ENCODE measurements around the gene PCDHGA2.
"Not testable (repeated sequence)": the region's sequence is repeated elsewhere in the genome, so short reads cannot be mapped to it uniquely, and the experiment has no call there.

PCDHGA2 gene

GRCh38 chr5:141356950-141357349, 18.4 kb downstream of the PCDHGA2 start:
- no peak overlapping the region for H3K27ac Mint-ChIP-seq
- H3K9me3 Mint-ChIP-seq: peaks cover 57% of the 10 kb centered on the region
- peaks cover 70% of the 10 kb centered on the region for H3K27me3 Mint-ChIP-seq
- intact Hi-C loops (cut with micrococcal nuclease): no loop called here
- H3K36me3 Mint-ChIP-seq (ENCODE audit: low read depth): peaks cover under 1% of the 10 kb centered on the region
- no peaks in the 10 kb centered on the region for H3K4me1 Mint-ChIP-seq (ENCODE audit: low read depth)
- no peak overlapping the region for H3K4me3 Mint-ChIP-seq

- H3K9me3 Mint-ChIP-seq: peaks cover 69% of the 10 kb centered on the region
- H3K4me1 Mint-ChIP-seq (ENCODE audit: low read depth): no peaks in the 10 kb centered on the region
- peak within 1 kb of the TSS; percentile 48 for H3K4me3 Mint-ChIP-seq
- no peak within 1 kb of the TSS for H3K27ac Mint-ChIP-seq
- intact Hi-C loops (cut with micrococcal nuclease): no loop called here
- H3K27me3 Mint-ChIP-seq: peaks cover 81% of the 10 kb centered on the region
- peaks cover 6% of the 10 kb centered on the region for H3K36me3 Mint-ChIP-seq (ENCODE audit: low read depth)
Measured at GRCh38 chr5:141359790-141360426, 21.3 kb downstream of the PCDHGA2 start, which contains the start of gene PCDHGB2. Gene PCDHGB2 (plus strand): TSS chr5:141359994. CDS start chr5:141360136, 142 bp downstream.

- H3K4me3 Mint-ChIP-seq: no peak overlapping the region
- peaks cover 81% of the 10 kb centered on the region for H3K27me3 Mint-ChIP-seq
- intact Hi-C loops (cut with micrococcal nuclease): no loop called here
- peaks cover 6% of the 10 kb centered on the region for H3K36me3 Mint-ChIP-seq (ENCODE audit: low read depth)
- no peaks in the 10 kb centered on the region for H3K4me1 Mint-ChIP-seq (ENCODE audit: low read depth)
- peaks cover 70% of the 10 kb centered on the region for H3K9me3 Mint-ChIP-seq
- H3K27ac Mint-ChIP-seq: no peak overlapping the region
Measured at GRCh38 chr5:141360685-141361084, 22.1 kb downstream of the PCDHGA2 start.

GRCh38 chr5:141362719-141363118, 24.2 kb downstream of the PCDHGA2 start:
- no peak overlapping the region for H3K4me3 Mint-ChIP-seq
- intact Hi-C loops (cut with micrococcal nuclease): no loop called here
- peaks cover 6% of the 10 kb centered on the region for H3K36me3 Mint-ChIP-seq (ENCODE audit: low read depth)
- no peaks in the 10 kb centered on the region for H3K4me1 Mint-ChIP-seq (ENCODE audit: low read depth)
- peaks cover 67% of the 10 kb centered on the region for H3K9me3 Mint-ChIP-seq
- no peak overlapping the region for H3K27ac Mint-ChIP-seq
- H3K27me3 Mint-ChIP-seq: peaks cover 79% of the 10 kb centered on the region

GRCh38 chr5:141363952-141364660, 25.5 kb downstream of the PCDHGA2 start, which contains the start of gene PCDHGA5:
Gene PCDHGA5 (plus strand): TSS chr5:141364162. CDS start chr5:141364331, 169 bp downstream.
- no peak within 1 kb of the TSS for H3K4me3 Mint-ChIP-seq
- no peak within 1 kb of the TSS for H3K27ac Mint-ChIP-seq

GRCh38 chr5:141366016-141366896, 27.7 kb downstream of the PCDHGA2 start:
- Mint-ChIP-seq H3K9me3 (peaks cover 63% of the 10 kb centered on the region), H3K4me1 (ENCODE audit: low read depth) (peaks cover 10% of the 10 kb centered on the region), H3K4me3 (no peak overlapping the region), H3K27me3 (peaks cover 76% of the 10 kb centered on the region), H3K36me3 (ENCODE audit: low read depth) (peaks cover 6% of the 10 kb centered on the region), H3K27ac (no peak overlapping the region)
- intact Hi-C loops (cut with micrococcal nuclease): no loop called here

More at GRCh38 chr5:141363952-141364660, 25.5 kb downstream of the PCDHGA2 start, which contains the start of gene PCDHGA5:
- Mint-ChIP-seq H3K27me3 (peaks cover 76% of the 10 kb centered on the region), H3K36me3 (ENCODE audit: low read depth) (peaks cover 6% of the 10 kb centered on the region), H3K4me1 (ENCODE audit: low read depth) (no peaks in the 10 kb centered on the region), H3K9me3 (peaks cover 67% of the 10 kb centered on the region)
- intact Hi-C loops (cut with micrococcal nuclease): no loop called here

- H3K27ac Mint-ChIP-seq: peak within 1 kb of the TSS; percentile 54
- intact Hi-C loops (cut with micrococcal nuclease): no loop called here
- H3K9me3 Mint-ChIP-seq: peaks cover 65% of the 10 kb centered on the region
- peaks cover 71% of the 10 kb centered on the region for H3K27me3 Mint-ChIP-seq
- peaks cover 10% of the 10 kb centered on the region for H3K4me1 Mint-ChIP-seq (ENCODE audit: low read depth)
- peak within 1 kb of the TSS; percentile 75 for H3K4me3 Mint-ChIP-seq
- no peaks in the 10 kb centered on the region for H3K36me3 Mint-ChIP-seq (ENCODE audit: low read depth)
Measured at GRCh38 chr5:141369994-141370848, 31.7 kb downstream of the PCDHGA2 start, which contains the start of gene PCDHGB3. Gene PCDHGB3 (plus strand): TSS chr5:141370242. CDS start chr5:141370395, 153 bp downstream.

GRCh38 chr5:141371572-141372475, 33.3 kb downstream of the PCDHGA2 start:
- peaks cover 10% of the 10 kb centered on the region for H3K4me1 Mint-ChIP-seq (ENCODE audit: low read depth)
- H3K36me3 Mint-ChIP-seq (ENCODE audit: low read depth): peaks cover 5% of the 10 kb centered on the region
- peaks cover 71% of the 10 kb centered on the region for H3K27me3 Mint-ChIP-seq
- intact Hi-C loops (cut with micrococcal nuclease): no loop called here
- H3K9me3 Mint-ChIP-seq: peaks cover 66% of the 10 kb centered on the region
- no peak overlapping the region for H3K4me3 Mint-ChIP-seq
- H3K27ac Mint-ChIP-seq: no peak overlapping the region

DNA sequence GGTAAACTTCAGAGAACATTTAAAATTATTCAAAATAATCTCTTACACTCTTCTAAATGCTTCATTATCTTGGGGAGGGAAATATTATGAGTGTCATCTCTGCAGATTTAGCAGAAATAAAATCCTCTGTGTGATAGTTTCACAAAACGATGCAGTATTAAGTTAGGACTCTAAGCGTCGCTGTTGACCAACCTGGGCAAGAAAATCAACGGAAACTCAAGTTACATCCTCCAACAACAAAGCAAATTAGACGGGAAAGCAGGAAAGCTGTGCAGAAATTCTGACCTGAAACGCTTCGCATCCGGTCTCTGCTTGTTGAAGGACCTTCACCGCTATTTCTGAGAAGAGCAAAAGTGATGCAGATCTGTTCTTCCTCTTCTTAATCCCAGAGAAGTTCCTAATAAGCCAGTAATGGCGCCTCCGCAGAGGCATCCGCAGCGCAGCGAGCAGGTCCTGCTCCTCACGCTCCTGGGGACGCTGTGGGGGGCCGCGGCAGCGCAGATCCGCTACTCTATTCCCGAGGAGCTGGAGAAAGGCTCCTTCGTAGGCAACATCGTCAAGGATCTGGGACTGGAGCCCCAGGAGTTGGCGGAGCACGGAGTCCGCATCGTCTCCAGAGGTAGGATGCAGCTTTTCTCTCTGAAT, 35.2 kb downstream of the PCDHGA2 start, which contains the start of gene PCDHGA6:
Gene PCDHGA6 (plus strand): TSS at position 219 of the 645 bp plus-strand sequence. CDS start 193 bp downstream, at position 412.
- Mint-ChIP-seq H3K27ac (no peak within 1 kb of the TSS), H3K4me3 (no peak within 1 kb of the TSS), H3K36me3 (ENCODE audit: low read depth) (peaks cover 5% of the 10 kb centered on the region), H3K9me3 (peaks cover 73% of the 10 kb centered on the region), H3K27me3 (peaks cover 70% of the 10 kb centered on the region), H3K4me1 (ENCODE audit: low read depth) (peaks cover 10% of the 10 kb centered on the region)
- intact Hi-C loops (cut with micrococcal nuclease): no loop called here

DNA sequence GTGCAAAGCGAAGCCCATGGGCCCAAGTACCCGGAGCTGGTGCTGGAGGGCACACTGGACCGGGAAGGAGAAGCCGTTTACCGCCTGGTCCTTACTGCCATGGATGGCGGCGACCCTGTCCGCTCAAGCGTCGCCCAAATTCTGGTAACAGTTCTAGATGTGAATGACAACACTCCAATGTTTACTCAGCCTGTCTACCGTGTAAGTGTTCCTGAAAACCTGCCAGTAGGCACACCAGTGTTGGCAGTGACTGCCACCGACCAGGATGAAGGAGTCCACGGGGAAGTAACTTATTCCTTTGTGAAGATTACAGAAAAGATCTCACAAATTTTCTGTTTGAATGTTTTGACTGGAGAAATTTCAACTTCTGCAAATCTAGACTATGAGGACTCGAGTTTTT, 36.1 kb downstream of the PCDHGA2 start:
- intact Hi-C loops (cut with micrococcal nuclease): no loop called here
- H3K27ac Mint-ChIP-seq: no peak overlapping the region
- peaks cover 5% of the 10 kb centered on the region for H3K36me3 Mint-ChIP-seq (ENCODE audit: low read depth)
- peaks cover 66% of the 10 kb centered on the region for H3K27me3 Mint-ChIP-seq
- peaks cover 73% of the 10 kb centered on the region for H3K9me3 Mint-ChIP-seq
- no peak overlapping the region for H3K4me3 Mint-ChIP-seq
- H3K4me1 Mint-ChIP-seq (ENCODE audit: low read depth): peaks cover 10% of the 10 kb centered on the region

- H3K36me3 Mint-ChIP-seq (ENCODE audit: low read depth); H3K4me3 Mint-ChIP-seq; H3K27ac Mint-ChIP-seq; H3K4me1 Mint-ChIP-seq (ENCODE audit: low read depth); intact Hi-C loops (cut with micrococcal nuclease): not testable (repeated sequence)
- Mint-ChIP-seq H3K9me3 (peaks cover 66% of the 10 kb centered on the region), H3K27me3 (peaks cover 63% of the 10 kb centered on the region)
Measured at GRCh38 chr5:141375444-141376155, 37.0 kb downstream of the PCDHGA2 start.

Measured in dendritic cell treated with granulocyte-macrophage colony-stimulating factor and Interleukin-4, amounts not matched to agents 40 ng/mL and 50 ng/mL, for 4 days (primary cell).